ENCODE data around the gene TOM1. TPM values are rescaled to one million over a fixed set of nuclear protein-coding genes. Genes with fewer than 3 reads are reported as not detected.

Gene TOM1
- total and polyA plus RNA-seq, 10 of the 15 experiments (the other 5 are each of a cell fraction or from before 2014, with no cell fraction given): 2.2 to 64.6 (median 40.3) TPM

DNA sequence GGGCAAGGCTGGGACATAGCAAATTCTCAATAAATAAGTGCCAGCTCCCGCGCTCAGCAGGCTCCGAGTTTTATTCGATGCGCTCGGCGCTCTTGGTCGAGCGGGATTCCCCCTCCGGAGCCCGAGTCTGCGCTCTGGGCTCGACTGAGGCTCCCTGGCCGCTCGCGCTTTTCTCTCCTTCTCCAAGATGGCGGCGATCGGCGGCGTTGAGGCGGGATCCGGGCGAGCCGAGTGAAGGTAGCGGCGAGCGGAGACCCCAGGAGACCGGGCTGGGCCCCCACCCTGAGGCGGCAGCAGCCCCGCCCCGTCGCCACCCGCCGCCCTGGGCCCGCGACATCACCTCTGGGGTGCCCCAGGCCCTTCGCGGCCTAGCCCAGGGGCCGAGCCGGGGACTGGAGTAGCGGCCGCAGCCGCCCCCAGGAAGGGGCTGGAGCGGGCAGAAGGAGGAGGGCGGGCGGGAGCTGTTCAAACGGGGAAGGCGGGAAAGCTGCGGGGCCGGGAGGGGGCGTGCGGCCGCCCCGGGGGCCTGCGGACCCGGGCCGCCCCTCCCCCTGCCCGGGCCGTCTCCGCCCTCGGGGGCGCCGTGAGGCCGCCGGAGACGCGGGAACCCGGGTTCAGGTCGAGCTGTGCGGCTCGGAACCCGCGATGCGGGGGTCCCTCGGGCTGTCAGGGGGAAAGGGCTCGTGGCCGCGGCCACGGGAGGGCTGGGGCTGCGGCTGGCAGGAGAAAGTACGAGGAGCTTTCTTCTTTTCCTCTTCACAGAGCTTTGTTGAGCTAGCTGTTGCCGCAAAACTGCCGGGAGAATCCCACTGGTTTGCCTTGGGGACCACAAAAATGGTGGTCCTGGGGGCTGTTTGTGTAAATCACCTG is 42.1 kb upstream of the TOM1 start, which contains the start of gene HMGXB4 (continued):
- TF ChIP-seq, protein P1, sequence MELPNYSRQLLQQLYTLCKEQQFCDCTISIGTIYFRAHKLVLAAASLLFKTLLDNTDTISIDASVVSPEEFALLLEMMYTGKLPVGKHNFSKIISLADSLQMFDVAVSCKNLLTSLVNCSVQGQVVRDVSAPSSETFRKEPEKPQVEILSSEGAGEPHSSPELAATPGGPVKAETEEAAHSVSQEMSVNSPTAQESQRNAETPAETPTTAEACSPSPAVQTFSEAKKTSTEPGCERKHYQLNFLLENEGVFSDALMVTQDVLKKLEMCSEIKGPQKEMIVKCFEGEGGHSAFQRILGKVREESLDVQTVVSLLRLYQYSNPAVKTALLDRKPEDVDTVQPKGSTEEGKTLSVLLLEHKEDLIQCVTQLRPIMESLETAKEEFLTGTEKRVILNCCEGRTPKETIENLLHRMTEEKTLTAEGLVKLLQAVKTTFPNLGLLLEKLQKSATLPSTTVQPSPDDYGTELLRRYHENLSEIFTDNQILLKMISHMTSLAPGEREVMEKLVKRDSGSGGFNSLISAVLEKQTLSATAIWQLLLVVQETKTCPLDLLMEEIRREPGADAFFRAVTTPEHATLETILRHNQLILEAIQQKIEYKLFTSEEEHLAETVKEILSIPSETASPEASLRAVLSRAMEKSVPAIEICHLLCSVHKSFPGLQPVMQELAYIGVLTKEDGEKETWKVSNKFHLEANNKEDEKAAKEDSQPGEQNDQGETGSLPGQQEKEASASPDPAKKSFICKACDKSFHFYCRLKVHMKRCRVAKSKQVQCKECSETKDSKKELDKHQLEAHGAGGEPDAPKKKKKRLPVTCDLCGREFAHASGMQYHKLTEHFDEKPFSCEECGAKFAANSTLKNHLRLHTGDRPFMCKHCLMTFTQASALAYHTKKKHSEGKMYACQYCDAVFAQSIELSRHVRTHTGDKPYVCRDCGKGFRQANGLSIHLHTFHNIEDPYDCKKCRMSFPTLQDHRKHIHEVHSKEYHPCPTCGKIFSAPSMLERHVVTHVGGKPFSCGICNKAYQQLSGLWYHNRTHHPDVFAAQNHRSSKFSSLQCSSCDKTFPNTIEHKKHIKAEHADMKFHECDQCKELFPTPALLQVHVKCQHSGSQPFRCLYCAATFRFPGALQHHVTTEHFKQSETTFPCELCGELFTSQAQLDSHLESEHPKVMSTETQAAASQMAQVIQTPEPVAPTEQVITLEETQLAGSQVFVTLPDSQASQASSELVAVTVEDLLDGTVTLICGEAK (IDR thresholded peaks at IDR 0.05; ENCODE audit: borderline replicate concordance): no peak
- TF ChIP-seq, protein P2, sequence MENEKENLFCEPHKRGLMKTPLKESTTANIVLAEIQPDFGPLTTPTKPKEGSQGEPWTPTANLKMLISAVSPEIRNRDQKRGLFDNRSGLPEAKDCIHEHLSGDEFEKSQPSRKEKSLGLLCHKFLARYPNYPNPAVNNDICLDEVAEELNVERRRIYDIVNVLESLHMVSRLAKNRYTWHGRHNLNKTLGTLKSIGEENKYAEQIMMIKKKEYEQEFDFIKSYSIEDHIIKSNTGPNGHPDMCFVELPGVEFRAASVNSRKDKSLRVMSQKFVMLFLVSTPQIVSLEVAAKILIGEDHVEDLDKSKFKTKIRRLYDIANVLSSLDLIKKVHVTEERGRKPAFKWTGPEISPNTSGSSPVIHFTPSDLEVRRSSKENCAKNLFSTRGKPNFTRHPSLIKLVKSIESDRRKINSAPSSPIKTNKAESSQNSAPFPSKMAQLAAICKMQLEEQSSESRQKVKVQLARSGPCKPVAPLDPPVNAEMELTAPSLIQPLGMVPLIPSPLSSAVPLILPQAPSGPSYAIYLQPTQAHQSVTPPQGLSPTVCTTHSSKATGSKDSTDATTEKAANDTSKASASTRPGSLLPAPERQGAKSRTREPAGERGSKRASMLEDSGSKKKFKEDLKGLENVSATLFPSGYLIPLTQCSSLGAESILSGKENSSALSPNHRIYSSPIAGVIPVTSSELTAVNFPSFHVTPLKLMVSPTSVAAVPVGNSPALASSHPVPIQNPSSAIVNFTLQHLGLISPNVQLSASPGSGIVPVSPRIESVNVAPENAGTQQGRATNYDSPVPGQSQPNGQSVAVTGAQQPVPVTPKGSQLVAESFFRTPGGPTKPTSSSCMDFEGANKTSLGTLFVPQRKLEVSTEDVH (IDR thresholded peaks at IDR 0.05; ENCODE audit: low read depth, partially characterized antibody): peak; percentile 60
- no peak for TF ChIP-seq BRCA1 (IDR thresholded peaks at IDR 0.05; ENCODE audit: low read depth, low read length)
- TF ChIP-seq, protein P3, sequence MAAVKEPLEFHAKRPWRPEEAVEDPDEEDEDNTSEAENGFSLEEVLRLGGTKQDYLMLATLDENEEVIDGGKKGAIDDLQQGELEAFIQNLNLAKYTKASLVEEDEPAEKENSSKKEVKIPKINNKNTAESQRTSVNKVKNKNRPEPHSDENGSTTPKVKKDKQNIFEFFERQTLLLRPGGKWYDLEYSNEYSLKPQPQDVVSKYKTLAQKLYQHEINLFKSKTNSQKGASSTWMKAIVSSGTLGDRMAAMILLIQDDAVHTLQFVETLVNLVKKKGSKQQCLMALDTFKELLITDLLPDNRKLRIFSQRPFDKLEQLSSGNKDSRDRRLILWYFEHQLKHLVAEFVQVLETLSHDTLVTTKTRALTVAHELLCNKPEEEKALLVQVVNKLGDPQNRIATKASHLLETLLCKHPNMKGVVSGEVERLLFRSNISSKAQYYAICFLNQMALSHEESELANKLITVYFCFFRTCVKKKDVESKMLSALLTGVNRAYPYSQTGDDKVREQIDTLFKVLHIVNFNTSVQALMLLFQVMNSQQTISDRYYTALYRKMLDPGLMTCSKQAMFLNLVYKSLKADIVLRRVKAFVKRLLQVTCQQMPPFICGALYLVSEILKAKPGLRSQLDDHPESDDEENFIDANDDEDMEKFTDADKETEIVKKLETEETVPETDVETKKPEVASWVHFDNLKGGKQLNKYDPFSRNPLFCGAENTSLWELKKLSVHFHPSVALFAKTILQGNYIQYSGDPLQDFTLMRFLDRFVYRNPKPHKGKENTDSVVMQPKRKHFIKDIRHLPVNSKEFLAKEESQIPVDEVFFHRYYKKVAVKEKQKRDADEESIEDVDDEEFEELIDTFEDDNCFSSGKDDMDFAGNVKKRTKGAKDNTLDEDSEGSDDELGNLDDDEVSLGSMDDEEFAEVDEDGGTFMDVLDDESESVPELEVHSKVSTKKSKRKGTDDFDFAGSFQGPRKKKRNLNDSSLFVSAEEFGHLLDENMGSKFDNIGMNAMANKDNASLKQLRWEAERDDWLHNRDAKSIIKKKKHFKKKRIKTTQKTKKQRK (IDR thresholded peaks at IDR 0.05; ENCODE audit: low read depth, low read length): peak; percentile 68
- TF ChIP-seq, protein P4, sequence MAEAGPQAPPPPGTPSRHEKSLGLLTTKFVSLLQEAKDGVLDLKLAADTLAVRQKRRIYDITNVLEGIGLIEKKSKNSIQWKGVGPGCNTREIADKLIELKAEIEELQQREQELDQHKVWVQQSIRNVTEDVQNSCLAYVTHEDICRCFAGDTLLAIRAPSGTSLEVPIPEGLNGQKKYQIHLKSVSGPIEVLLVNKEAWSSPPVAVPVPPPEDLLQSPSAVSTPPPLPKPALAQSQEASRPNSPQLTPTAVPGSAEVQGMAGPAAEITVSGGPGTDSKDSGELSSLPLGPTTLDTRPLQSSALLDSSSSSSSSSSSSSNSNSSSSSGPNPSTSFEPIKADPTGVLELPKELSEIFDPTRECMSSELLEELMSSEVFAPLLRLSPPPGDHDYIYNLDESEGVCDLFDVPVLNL (IDR thresholded peaks at IDR 0.05; ENCODE audit: low read depth, low read length): peak; percentile 86
- TF ChIP-seq IKZF1 (conservative IDR thresholded peaks at IDR 0.05): peak; percentile 81
- peak; percentile 95; the same call in 1 of the 2 replicates for TF ChIP-seq RB1 (IDR thresholded peaks at IDR 0.05; ENCODE audit: borderline replicate concordance)
- TF ChIP-seq, protein P5, sequence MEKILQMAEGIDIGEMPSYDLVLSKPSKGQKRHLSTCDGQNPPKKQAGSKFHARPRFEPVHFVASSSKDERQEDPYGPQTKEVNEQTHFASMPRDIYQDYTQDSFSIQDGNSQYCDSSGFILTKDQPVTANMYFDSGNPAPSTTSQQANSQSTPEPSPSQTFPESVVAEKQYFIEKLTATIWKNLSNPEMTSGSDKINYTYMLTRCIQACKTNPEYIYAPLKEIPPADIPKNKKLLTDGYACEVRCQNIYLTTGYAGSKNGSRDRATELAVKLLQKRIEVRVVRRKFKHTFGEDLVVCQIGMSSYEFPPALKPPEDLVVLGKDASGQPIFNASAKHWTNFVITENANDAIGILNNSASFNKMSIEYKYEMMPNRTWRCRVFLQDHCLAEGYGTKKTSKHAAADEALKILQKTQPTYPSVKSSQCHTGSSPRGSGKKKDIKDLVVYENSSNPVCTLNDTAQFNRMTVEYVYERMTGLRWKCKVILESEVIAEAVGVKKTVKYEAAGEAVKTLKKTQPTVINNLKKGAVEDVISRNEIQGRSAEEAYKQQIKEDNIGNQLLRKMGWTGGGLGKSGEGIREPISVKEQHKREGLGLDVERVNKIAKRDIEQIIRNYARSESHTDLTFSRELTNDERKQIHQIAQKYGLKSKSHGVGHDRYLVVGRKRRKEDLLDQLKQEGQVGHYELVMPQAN (conservative IDR thresholded peaks at IDR 0.05): 0 out of 2 replicates have a peak, but pooled peaks have one; percentile 62
- TF ChIP-seq BHLHE40 (IDR thresholded peaks at IDR 0.05; ENCODE audit: borderline replicate concordance in 1 of 2, low read depth in 2 of 2, low read length in 1 of 2): peak; percentile 41 to 65; a peak in 2 of 4 replicates
- peak; percentile 47; the same call in 1 of the 2 replicates for TF ChIP-seq TARDBP (IDR thresholded peaks at IDR 0.05; ENCODE audit: borderline replicate concordance)
- TF ChIP-seq TCF7 (IDR thresholded peaks at IDR 0.05; ENCODE audit: borderline replicate concordance): 0 out of 2 replicates have a peak, but pooled peaks have one; percentile 22
- TF ChIP-seq NBN (IDR thresholded peaks at IDR 0.05): peak; percentile 72
- TF ChIP-seq NFIC (IDR thresholded peaks at IDR 0.05; ENCODE audit: low read depth, low read length): no peak
- peak; percentile 47; the same call in 1 of the 2 replicates for TF ChIP-seq ESRRA (IDR thresholded peaks at IDR 0.05; ENCODE audit: low read length)

Data from GM12878 (cell line).